ENCODE results near the gene EML6.
A peak's percentile ranks its signal among the peaks of the same experiment; 100 is the strongest.
"Not testable (repeated sequence)": the region's sequence is repeated elsewhere in the genome, so short reads cannot be mapped to it uniquely, and the experiment has no call there.

EML6 gene

DNA sequence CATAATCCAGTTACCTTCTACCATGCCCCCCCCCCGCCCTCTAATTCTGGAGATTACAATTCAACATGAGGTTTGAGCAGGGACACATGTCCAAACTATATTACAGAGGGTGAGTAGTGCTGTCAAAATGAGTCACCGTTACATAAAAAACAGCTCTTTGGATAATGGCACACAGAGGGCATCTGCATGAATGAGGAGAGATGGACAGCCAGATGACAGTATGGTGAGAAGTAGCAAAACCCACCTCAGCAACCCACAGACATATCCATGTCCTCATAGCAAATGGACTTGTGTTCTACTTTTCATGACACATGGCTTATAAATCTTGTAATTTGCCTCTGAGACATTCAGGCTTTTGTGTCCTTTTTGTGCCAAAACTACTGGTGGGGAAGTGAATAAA lies 132.0 kb downstream of the EML6 start:
- no peak for DNase-seq

- no peak for DNase-seq
Measured at GRCh38 chr2:54858021-54858681, 134.7 kb downstream of the EML6 start.

DNA sequence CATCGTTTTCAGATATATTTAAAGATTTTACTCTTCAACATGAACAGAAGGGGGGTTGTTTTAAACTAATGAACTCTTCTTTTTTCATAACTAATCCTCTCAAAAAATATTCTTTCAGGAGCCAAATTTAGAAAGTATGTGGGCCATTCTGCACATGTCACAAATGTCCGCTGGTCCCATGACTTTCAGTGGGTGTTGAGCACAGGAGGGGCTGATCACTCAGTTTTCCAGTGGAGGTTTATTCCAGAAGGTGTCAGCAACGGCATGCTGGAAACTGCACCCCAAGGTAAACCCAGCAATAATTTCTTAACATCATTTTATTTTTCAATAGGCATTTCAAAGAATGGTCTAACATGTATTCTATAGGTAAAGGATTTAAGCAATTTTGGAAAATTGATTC lies 136.0 kb downstream of the EML6 start:
- no peak for DNase-seq

DNA sequence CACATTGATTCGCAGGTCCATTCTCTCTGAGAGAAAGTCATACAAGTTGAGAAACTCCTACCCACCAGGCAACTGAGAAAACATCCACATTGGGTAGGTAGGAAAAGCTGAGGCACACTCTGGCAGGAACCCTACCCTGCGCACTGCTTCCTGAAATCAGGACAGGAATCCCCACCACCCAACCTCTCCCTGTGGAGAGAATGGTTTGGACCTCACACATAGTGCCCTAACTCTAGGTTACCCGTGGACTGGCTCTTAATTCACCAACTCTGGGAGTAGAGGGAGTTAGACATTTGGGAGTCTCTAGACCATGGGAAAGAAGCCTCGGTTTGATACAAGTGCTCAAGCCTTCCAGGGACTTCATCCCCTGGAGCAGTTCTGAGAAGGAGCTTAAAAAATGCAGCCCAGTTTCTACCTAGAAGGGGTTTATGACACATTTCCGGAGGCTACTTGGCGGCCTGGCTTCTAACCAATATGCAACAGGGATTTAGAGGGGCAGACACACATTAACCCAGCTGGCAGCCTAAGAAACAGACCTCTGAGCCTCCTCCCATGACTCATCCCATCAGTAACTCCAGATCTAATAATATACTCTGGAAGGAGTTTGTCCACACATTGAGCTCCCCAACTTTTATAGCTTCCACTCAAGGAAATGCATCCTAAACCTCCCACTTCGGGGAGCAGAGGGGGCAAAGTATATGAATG lies 136.7 kb downstream of the EML6 start:
- DNase-seq = no peak

DNA sequence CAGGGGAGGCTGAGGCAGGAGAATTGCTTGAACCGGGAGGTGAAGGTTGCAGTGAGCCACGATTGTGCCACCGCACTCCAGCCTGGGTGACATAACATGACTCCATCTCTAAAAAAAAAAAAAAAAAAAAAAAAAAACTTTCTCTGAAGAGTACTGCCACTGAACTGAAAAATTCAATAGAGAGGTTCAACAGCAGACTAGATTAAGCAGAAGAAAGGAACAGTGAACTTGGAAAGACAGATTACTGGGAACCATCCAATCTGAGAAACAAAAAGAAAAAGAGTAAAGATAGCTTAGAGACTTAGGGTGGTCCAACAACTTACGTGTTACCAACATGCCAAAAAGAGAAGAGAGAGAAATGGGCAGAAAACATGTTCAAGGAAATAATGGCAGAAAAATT lies 138.8 kb downstream of the EML6 start:
- no peak for DNase-seq

DNA sequence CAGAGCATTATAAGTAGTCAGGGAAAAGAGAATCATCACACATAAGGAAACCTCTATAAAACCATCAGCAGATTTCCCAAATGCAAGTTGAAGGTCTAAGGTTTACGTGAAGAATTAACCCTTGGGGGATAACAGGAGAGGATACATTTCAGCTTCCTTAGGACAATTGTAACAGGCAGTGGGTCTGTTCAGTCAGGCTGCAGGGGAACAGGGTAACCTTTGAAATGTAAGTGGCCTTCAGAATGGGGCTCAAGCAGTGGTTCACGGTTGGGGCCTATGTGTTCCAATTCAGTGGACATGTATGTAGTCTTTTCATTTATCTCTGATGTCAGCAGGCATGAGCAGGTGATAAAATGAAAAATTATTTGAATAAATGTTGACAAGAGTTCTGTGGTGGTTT lies 139.3 kb downstream of the EML6 start:
- no peak for DNase-seq

DNA sequence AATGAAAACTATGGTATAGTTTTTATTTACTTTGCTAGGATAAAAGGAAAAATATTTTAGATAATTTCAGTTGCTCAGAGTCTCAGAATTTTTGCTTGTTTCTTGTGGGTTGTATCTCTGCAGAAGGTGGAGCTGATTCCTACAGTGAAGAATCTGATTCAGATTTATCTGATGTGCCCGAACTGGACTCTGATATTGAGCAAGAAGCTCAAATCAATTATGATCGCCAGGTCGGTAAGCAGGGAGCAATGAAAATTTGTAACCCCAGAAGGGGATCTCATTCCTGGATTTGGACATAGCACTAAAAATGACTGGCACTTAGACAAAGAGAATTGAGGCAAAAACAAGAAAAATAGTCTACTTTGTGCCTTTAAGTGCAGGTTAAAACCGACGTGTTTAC lies 140.2 kb downstream of the EML6 start:
- no peak for DNase-seq

- no peak for DNase-seq
Measured at GRCh38 chr2:54864096-54864495, 140.6 kb downstream of the EML6 start.

DNA sequence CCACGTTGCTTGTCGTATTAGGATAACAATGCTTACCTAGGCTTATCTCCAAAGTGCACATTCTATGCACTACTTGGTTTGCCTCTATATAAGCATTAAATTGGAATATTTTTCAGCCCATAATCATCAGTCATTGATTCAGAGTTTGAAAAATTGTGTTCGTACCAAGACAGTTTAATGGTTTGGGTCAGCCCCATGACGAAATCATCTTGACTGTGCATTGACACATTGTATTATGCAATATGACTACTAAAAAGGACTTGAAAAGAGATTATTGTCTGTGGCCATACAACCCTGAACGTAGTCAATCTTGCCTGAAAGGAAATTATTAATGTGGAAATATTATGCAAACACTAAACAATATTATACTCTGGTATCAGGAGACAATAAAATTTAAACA lies 141.3 kb downstream of the EML6 start:
- DNase-seq = no peak

- no peak for DNase-seq
Measured at GRCh38 chr2:54866179-54866578, 142.7 kb downstream of the EML6 start.

DNA sequence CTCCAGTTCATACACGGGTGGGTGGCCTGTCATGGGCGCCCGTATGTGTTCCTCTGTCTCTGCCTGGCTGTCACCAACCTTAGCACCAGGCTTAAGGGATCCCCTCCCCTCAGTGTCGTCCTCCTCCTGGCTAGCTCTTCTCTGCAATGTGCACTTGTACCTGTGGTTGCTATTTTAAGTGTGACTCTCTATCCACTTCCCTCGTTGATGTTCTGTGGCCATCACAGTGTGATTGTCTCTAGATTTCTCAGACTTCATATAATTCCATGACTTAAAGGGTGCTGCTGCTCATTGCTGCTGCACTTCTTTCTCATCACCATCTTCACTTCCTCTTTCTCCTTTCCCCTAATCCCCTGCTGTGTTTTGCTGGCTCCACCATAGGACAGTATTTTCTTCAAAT lies 143.4 kb downstream of the EML6 start:
- no peak for DNase-seq

- DNase-seq = no peak
Measured at GRCh38 chr2:54867457-54867856, 144.0 kb downstream of the EML6 start.

DNA sequence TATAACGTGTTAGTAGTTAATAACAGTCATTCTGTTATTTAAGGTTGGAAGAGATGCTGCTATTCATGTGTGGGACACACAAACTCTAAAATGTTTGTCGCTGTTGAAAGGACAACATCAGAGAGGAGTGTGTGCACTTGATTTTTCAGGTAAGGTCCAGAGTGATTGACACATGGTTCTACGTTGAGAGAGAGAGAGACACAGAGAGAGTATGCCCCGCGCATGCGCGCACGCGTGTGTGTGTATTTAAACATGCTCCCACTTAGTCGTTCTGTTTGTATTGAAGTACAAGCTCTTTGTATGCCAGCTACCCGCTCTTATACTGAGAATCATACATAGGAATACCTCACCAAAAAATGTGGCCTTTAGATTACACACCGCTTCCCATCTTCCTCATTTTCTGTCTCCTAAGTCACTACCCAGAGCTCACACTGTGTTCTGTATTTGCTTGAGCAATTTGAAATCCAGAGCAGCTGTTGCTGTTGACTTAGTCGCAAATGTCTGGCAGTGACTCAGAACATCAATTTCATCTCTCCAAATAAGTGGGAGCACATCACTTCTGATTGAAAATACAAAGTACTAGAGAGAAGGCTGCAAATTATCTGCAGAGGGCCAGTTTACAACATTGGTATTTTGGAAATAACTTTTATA lies 148.1 kb downstream of the EML6 start:
- peak; percentile 74 to 84 for DNase-seq

DNA sequence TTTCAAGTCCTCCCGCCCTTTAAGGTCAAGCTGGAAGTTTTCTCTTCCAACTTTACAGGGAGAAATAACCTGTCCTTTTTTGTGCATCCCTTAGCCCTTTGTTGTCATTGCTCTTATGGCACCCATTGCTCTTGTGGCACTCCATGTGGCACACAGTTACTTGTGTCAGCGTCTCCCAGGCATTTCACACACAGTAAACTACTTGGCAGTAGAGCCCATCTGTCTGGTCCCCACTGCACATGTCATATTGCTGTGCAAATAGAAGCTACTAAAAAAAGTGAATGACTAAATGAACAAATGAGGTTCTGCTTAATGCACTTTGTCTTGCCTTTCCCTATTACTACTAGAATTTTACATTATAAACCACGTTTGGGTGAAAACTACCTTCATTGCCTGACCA lies 149.3 kb downstream of the EML6 start:
- DNase-seq = no peak

DNA sequence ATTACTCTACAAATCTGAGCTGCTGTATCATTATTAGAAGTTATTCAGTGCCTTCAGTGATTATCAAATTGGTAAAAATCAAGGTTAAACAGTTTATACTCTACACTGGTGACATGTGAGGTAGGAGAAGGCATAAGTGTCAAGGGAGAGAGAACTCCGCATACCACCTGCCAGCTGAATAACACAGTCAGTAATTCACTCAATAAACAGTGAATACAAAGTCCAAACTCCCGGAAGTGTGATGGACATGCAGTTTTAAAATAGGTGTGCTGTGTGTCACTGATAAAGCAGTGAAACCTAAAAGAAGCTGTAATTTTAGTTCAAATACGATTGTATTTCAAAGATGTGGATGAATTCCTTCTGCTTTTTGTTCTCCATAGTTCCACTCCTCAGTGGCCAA lies 149.8 kb downstream of the EML6 start:
- not testable (repeated sequence) for DNase-seq

DNA sequence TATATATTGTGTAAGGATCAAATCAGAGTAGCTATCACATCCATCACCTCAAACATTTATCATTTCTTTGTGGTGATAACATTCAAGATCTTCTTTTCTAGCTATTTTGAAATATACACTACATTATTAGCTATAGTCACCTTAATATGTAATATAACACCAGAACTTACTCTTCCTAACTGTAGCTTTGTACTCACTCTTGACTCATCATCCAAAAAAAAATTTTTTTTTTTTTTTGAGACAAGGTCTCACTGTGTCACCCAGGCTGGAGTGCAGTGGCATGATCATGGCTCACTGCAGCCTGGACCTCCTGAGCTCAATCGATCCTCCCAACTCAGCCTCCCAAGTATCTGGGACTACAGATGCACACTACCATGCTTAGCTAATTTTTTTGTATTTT lies 153.3 kb downstream of the EML6 start:
- DNase-seq = no peak

GRCh38 chr2:54878182-54878581 lies 154.7 kb downstream of the EML6 start:
- peak in 1 of 2 experiments; percentile 28 for DNase-seq

DNA sequence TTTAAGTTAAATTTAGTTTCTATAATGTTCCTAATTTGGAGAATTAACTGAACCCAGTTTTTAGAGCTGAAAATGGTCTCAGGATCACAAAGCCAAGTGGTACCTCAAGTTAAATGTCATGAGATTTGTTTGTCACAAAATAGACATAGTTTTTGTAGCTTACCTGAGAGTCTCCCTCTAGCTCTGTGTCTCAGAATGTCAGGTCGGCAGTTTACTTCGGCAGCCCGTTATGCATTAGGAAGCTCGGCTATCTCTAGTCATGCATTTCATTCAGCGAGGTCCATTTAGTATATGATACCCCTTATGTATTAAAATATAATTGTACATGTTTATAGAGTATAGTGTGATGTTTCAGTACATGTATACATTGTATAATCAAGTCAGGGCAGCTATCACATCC lies 155.6 kb downstream of the EML6 start:
- DNase-seq = no peak

DNA sequence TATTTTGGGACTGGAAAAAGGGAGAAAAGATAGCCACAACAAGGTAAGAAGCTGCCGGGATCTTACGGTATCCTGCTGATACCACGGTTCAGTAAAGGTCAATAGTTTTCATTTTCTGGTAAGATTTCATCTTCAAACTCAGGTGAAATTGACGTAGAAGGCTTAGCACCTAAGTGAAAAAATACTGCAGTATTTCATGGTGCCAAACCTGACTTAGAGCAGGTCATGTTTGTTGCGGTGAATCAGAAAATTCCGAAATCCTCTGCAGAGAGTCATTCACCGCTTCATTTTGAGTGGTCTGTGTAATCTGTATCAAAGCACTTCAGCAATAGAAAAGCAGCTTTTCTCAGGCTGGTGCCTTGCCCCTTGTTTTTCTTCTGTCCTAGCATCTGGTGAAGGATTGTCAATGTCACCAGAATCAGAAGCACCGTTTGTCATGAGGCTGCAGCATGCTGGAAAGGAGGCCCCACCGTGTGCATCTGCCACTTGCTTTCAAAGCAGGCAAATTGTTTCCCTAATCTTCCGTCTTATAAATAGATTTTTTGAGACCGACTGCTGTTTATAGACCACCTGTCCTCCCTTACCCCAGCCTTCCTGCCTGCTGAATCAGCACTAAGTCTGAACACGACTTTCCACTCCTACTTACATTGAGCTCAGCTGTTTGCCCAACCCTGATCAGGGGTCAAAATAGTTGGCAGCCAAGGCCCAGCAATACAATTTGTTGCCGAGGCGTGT lies 156.3 kb downstream of the EML6 start:
- DNase-seq = no peak

- DNase-seq = no peak
Measured at GRCh38 chr2:54880428-54880827, 157.0 kb downstream of the EML6 start.

GRCh38 chr2:54881759-54882158 lies 158.3 kb downstream of the EML6 start:
- DNase-seq = no peak

DNA sequence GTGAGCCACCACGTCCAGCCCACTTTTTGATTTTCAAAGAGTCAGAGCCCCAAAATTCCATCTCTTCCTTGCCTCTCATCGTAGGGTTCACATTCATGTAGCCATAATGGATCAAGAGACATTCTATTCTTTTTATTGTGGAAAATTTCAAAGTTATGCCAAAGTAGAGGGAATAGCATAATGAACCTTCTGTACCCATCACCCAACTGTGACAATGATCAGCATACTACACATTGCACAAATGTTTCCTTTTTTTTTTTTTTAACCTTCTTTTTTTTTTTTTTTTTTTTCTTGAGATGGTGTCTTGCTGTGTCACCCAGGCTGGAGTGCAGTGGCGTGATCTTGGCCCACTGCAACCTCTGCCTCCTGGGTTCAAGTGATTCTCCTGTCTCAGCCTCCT lies 162.4 kb downstream of the EML6 start:
- DNase-seq = no peak

GRCh38 chr2:54887850-54888545 lies 164.5 kb downstream of the EML6 start:
- no peak for DNase-seq
